NCI-H524 (cell line): ENCODE measurements around the gene STAG2.
"Not testable (repeated sequence)": the region's sequence is repeated elsewhere in the genome, so short reads cannot be mapped to it uniquely, and the experiment has no call there.

Experiments used
- DNase-seq, 2 experiments: peaks; one replicate each; lab custom pipeline; 2025; lab: John Stamatoyannopoulos, UW

The STAG2 gene

DNA sequence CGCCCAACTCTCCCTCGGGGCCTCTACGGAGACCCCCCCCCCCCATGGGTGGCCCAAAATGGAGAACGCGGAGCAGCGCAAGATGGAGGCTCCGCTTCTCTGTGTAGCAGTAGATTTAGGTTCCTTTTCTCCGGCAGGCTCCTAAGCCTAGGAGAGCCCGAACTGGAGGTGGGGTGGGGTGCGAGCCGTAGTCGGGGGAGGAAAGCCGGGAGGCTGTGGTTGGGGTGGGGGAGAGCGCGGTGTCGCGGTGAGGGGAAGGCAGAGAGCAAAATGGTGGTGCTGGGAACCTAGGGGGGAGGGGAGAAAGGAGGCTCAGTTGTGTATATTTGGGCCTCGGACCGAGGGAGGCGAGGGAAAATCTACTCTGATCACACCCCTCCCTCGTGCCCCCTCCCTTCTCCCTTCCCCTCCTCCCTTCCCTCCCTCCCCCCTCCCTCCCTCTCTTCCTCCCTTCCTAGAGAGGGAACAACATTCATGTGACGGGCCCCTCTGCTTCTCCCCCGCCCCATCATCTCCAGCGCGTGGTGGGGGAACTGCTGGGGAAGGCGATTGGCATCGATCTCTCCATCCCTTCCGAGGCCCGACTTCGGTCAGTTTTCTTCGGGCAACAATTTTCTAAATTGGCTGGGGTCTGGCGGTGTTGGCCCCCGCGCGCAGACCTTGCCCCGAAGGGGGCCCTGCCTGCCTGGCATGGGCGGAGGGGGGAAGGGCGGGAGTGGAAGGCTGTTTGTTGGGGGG lies at the start of gene STAG2:
STAG2 (plus strand) TSS at position 439 of the 738 bp plus-strand sequence. CDS start 60,922 bp downstream, outside the sequence.
- peak; percentile 91 for DNase-seq

DNA sequence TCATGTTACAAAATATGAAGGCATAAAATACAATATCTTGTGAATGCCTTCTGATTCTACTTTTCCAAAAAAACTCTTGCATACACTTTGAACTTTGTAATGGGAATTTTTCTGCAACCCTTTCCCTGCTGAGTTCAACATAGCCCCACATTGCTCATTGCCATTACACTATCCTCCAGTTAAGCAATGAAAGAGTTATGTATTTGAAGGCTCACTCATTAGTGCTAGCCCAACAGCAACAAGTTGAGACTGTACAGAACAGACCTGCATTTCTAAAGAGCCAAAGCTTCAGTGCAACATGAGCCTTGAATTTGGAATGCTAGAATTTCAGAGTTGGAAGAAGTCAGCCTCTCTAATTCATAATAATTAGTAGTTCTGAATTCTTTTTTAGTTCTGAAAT lies 44.4 kb upstream of the STAG2 start:
- DNase-seq, result no peak

DNA sequence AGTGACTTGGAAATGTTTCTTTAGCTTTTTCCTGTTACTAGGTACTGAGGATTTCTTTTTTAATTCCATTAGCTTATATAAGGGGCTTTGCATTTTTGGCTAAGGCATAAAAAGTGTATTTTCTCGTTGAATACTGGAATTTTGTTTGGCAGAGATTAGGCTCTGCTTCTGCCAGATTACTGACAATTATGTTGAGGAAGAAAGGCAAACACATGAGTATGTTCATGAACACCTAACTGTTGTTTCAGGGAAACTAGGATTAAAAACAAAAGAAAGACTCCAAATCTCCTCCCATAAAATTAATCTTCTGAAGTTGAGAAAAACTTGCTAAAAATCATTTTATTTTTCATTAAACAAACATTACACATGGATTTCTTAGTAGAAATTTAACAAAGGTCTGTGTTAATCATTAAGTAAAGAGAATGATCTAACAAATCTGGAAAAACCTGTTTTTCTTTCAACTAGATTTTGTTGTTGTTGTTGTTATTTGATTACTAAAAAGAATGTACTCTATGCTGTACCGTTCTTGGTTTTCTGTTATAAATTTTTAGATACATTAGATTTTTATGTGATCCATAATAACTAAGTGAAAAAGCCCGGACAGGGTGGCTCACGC lies 43.3 kb upstream of the STAG2 start:
- DNase-seq, result no peak

DNA sequence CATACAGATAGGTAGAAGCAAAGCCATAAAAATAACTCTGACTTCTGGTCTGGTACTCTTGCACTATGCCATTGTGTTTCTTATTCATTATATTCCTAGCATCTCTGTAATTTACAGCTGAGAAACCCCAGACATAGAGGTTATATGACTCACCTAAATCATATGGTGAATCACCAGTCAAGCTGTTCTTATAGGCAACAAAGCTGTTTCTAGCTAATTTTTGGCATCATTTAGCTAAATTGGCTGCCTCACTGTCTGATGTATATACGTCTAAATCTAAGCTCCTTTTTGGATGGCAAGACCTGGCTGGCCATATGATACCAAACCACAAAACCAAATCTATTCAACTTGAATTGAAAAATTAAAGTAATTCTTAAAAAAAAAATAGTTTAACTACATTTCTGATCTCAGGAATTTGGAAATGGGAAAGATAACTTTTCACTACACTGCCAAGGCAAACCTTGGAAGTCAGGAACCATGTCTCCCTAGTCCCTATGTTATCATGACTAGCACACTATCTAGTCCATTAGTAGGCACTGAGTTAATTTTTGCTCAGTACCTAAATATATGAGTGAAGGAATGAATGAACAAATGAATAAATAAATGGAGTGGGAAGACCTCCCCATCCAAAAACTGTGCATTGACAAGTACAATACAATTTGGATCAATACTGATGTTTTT lies 41.3 kb upstream of the STAG2 start:
- no peak for DNase-seq

DNA sequence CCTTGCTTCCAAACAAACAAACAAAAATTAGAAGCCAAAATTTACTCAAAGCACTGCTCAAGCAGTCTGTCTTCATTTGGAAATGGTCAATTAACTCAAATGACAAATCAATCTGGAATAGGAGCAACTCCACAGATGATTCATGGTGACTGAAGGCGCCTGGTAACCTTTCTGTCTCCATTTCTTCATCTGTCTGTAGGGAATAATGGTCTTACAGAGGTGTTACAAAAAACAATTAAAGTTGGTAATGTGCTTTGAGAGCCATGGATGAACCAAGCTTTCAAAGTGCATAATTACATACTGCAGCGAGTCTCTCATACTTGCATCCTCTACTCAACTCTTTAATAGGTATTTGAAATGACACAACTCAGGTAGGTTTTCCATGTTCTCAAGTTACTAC lies 38.3 kb upstream of the STAG2 start:
- no peak for DNase-seq

DNA sequence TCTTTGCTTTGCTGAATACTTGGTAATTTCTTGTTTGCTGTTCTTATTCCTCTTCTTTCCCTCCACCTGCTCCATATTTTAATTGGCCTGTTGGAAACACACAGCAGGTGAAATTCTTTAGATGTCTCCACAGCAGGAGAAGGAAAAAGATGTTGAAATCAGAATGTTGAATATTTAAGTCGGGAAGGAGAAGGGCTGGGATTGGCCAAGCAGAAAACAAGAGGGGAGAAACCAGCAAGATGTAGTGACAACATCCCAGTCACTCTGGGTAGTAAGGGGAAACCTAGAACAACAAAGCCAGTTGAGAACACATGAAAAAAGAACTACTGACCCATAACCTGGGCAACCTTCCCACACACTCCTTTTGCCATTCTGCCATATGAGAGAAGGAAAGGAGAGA lies 37.3 kb upstream of the STAG2 start:
- no peak for DNase-seq

DNA sequence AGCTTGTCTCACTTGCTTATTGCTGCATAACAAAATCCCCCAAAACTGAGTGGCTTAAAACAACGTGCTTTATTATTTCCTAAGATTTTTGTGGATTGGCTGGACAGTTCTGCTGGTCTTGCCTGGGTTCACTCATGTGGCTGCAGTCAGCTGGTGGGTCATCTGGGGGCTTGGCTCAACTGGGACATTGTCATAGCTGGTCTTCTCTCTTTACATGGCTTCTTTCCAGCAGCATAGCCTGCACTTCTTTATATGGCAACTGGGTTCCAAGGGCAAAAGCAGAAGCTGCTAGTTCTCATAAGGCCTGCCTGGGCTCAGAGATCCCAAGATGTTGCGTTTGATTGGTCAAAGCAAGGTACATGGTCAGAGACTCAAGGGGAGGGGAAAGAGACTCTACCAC lies 33.7 kb upstream of the STAG2 start:
- DNase-seq, result no peak

DNA sequence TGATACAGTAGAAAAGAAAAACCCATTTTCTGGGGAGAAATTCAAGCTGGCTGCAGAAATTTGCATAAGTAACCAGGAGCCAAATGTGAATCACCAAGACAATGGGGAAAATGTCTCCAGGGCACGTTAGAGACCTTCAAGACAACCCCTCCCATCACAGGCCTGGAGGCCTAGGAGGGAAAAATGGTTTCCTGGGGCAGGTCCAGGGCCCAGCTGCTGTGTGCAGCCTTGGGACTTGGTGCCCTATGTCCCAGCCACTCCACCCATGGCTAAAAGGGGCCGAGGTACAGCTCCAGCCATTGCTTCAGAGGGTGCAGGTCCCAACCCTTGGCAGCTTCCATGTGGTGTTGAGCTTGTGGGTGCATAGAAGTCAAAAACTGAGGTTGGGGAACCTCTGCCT lies 29.5 kb upstream of the STAG2 start:
- DNase-seq, result not testable (repeated sequence)

DNA sequence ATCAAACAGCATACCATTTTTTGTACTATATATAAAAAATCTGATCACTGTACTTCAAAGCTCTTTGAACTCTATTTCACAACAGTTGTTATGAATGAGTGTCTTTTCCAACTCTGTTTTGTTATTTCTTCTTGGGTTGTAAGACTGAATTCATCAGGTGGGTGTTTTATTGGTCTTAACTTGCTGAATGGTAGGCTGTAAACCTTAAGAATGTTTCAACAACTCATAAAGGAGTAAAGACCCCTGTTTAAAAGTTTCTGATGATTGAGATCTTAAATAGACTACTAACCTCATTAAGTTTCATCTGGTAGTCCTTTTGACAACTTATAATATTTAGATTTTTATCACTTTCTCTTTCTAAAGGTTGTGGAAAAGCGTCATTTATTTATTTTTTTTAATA lies 18.4 kb upstream of the STAG2 start:
- no peak for DNase-seq

DNA sequence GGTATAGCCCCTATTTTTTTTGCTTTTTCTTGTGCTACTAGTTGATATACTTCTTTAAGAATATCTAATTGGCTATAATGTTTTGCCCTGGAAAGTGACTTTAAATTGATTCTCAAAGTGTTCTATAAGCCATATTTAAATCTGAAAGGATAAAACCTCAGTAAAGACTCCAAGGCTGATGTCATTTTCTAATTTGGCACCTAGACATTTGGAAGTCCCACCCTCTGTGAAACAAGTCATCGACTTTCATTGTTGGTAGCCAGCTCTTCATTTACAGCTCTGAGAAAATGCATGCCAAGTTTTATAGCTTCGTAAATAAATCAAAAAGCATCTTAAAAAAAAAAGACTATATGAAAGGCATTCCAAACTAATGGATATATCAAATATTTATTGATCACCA lies 18.0 kb upstream of the STAG2 start:
- DNase-seq, result no peak

DNA sequence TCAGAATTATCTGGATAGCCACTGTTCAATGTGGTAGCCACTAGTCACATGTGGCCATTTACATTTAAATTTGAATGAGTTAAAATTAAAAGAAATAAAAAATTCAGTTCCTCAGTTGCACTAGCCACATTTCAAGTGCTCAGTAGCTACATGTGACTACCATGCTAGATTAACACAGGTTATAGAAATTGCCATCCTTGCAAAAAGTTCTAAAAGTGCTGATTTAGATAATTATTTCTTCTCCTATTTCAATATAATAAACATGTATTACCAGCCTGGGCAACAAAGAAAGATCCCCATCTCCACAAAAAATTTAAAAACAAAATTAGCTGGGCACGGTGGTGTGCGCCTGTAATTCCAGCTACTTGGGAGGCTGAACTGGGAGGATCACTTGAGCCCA lies 11.7 kb upstream of the STAG2 start:
- no peak for DNase-seq

DNA sequence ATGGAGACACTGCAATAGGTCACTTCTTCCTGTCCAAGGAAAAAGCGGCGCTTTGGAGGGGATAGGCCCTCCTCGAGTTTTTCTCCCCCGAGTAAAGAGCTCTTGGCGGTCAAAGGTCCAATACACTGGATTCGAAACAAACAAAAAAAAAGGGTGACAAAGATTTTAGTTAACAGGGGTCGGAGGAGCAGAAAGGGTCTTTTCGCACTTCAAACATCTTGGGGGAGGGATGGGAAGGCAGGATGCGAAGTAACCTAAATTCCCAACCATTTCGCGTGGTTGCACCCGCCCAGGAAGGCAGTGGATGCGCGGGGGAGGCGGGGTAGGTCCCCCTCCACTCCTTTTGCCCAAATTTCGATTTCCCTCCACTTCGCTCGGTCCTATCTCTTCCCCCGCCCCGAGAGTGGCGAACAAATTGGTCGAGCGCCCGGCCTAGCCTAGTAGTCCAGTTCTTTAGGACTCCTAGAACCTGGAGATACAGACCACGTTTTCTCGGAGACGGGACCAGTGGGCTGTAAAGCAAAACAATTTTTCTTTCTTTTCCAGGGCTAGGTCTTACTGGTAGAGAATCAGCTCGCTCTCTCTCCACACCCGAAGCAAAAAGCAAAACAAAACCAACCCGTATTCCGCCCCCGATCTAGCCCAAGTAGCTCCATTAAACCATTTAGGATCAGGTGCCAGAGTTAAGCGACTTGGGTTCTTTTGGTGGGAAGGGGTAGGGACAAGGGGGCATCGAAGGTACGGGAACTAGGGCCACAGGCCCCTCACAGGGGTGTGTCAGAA lies 2.0 kb upstream of the STAG2 start:
- peak; percentile 22 to 58 for DNase-seq

DNA sequence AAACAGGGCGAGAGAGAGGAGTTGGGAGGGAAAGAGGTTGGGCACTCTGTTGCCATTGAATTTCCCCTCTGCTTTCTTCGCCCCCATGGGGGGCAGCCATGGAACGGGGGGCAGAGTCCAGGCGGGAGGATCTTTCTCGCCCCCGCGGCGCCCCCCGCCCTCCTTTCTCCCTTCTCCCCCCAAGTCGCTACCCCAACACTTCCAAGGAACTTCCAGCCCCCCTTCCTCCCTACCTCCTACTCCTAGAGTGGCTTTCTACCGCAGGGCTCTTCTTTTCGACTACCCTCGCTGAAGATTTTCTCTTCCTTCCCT lies 594 bp upstream of the STAG2 start:
- no peak for DNase-seq

DNA sequence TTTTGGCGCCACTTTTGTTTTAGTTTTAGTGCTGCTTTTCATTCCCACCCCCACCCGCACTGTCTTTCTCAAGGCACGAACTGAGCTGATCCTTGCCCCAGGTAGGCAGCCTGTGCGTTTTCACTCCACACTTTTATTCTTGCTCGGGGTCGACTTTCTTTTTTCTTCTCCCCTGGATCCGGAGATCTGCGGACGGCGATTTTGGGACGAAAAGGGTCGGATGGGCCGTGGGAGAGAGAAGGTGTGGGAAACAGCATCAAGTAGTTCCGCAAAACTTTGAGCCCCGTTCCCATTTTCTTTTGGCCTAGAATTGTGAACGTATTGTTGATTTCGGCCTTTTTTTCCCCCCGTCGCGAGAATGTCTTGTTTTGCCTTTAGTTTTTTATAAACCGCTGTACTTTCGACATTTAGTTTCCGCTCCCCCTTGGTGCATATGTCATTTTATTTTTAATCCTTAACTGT lies 531 bp downstream of the STAG2 start:
- no peak for DNase-seq

DNA sequence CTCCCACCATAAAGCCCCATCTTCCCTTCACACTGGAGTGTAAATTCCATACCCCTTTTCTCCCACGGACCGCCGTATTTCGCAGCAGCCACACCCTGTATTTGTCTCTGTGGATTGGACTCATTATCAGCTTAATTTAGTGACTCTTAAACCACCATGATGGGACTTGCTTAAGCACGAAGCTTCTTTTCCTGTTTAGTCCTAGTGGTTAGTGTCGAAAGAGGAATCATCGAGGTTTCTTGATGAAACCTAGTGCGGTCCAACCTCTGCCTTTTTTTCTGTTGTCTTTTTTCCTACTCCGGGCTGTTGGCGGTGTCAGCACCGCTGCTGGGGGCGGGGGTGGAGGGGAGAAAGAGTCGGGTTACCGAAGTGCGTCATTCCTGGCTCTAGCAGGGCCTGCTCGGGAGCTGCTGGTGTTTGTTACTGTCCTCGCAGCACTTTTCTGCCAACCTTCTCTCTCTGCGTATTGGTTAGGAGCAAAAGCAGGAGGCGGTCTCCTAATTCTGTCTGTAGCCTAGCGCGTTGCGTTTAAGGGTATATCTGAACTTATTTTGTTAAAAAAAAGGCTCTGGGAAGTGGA lies 1.4 kb downstream of the STAG2 start:
- peak; percentile 88 to 92 for DNase-seq

DNA sequence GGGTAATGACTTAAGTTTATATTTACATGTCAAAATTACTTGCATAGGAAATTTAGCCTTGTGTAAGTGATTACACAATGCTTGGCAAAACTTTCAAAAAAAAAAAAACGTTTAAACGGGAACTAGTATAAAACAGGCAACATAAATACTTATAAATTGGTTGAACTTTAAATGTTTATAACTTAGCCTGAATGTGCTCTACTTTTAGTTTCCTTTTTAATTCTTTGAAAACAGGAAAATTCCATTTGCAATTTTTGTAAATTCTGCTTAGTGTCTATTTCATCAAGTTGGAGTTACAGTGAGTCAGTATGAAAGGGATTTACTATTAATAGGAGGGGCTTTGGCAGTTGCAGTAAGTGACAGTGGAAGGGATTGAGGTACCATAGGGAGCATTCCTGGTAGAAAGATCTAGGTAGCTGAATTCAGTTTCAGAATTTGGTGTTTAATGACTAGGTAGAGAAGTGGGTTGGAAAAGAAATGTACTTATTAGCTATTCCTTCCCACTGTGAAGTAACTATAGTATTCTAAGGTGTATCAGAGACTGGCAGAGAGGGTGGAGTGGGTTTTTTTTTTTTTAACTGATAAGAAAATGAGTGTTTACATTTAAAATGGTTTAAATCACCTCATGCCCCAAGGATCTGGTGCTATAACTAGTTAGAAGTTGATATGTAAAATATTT lies 2.8 kb downstream of the STAG2 start:
- no peak for DNase-seq

DNA sequence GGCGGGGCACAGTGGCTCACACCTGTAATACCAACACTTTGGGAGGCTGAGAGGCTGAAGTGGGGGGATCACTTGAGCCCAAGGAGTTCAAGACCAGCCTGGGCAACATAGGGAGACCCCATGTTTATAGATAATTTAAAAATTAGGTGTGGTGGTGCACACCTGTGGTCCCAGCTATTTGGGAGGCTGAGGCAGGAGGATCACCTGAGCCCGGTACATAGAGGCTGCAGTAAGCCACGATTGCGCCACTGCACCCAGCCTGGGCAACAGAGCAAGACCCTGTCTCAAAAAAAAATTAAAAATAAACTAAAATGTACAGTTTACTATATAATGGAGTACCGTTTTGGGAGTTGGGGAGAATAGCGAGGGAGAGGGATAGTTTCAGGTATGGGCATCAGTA lies 4.2 kb downstream of the STAG2 start:
- DNase-seq, result no peak

DNA sequence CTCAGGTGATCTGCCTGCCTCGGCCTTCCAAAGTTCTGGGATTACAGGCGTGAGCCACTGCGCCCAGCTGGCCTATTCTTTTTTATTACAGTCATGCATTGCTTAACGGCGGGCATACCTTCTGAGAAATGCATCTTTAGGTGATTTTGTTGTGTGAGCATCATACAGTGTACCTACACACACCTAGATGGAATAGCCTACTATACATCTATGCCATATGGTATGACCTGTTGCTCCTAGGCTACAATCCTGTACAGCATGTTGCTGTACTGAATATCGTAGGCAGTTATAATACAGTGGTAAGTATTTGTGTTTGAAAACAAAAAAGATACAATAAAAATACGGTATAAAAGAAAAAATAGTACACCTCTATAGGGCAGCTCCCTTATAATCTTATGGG lies 6.0 kb downstream of the STAG2 start:
- DNase-seq, result no peak

DNA sequence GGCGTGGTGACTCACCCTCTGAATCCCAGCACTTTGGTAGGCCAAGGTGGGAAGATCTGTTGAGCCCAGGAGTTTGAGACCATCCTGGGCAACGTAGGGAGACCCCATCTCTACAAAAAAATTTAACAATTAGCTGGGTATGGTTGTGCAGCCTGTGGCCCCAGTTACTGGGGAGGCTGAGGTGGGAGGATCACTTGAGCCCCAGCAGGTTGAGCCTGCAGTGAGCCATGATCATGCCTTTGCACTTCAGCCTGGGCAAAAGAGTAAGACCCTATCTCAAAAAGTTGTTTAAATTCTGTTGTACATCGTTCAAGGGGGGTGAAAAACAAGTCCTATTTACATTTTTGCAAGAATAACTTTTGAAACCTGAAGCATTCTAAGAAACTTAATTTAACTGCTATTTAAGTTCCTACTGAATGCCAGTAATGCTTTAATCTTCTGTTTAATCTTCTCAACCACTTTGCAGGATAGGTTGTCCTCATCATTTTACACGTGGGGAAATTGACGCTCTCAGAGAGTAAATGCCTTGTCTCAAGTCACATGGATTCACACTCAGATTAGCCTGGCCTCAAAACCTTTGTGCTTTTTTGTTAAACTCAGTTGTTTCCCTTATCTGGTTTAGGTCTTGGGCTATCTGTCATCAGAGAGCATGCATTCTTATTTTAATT lies 7.0 kb downstream of the STAG2 start:
- no peak for DNase-seq

DNA sequence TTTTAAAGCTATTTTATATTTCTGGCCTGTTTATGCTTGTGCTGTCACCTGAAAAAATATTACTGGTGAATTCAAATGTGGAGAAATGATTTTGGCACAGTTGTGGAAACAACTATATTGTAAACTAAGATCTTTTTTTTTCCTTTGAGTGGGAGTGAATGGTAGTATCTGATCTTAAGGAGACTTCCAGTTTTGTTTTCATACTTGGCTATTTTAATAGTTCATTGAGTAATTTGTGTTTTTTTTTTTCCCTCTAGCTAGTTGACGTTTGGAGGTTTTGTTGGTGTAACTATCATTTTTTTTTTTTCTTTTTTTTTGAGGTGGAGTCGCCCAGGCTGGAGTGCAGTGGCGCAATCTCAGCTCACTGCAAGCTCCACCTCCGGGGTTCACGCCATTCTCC lies 10.5 kb downstream of the STAG2 start:
- DNase-seq, result no peak

DNA sequence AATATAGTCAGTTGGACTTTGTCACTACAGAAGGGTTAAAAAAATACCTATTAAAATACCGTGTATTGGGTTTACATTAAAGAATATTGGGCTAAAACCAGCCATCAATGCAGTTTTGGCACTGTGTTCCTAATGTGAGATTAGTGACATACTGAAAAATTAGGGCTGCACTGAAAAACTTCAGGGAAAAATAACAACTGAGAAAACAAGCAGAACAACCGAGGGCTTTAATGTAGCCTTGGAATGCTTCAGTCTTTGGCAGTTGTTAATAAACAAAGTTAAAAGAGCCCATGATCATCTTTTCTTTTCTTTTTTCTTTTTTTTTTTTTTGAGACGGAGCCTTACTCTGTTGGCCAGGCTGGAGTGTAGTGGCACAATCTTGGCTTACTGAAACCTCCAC lies 12.4 kb downstream of the STAG2 start:
- DNase-seq, result no peak
